ENCODE results near the gene SERP1. TPM values are rescaled to one million over a fixed set of nuclear protein-coding genes. Genes with fewer than 3 reads are reported as not detected.

SERP1 gene
- total and polyA plus RNA-seq, 2 experiments from 2014 or later = 157 to 233 TPM

DNA sequence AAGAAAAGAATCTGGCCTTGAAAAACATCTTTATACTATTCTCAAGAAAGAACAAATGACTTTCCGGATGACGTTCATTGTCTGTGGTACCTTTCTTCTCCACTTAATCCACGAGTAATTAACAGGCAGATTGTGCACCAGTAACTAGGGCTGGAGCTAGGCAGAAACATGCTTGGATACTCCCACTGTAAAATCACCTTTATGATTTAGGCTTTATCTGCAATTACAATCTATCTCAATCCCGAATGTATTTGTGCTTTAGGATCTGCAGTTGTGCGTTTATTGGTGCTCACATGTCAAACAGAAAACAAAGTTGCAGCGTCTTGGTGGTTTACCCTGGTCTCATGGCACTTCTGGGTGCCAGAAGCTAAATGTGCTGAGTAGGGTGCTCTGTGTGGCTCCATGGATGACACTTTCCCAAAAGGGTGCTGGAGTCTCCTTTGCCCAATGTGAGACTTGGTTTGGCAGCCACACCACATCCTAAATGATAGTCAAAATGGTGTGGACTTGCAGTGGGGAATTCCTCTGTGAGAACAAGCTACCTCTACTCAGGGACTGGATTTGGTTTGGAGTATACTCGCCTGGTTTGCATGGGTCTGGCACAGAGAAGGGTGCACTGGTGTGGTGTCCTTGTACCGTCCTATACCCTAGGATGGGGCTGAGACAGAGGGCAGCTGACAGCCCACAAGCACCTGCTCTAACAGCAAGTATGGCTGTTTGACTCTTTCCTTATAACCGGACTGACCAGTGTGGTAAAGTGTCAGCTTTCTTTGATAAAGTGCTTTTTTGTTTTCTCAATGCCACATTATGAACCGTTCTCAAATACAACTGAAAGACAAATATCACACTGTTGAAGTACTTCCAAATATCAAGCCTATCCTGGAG is 7.7 kb downstream of the SERP1 start:
- H3K27me3 ChIP-seq = no peaks in the 10 kb centered on the region
- no peak for TF ChIP-seq EZH2phosphoT487 (IDR thresholded peaks at IDR 0.05; ENCODE audit: low read depth, severe bottlenecking, unreplicated experiment)
- TF ChIP-seq, protein P1, sequence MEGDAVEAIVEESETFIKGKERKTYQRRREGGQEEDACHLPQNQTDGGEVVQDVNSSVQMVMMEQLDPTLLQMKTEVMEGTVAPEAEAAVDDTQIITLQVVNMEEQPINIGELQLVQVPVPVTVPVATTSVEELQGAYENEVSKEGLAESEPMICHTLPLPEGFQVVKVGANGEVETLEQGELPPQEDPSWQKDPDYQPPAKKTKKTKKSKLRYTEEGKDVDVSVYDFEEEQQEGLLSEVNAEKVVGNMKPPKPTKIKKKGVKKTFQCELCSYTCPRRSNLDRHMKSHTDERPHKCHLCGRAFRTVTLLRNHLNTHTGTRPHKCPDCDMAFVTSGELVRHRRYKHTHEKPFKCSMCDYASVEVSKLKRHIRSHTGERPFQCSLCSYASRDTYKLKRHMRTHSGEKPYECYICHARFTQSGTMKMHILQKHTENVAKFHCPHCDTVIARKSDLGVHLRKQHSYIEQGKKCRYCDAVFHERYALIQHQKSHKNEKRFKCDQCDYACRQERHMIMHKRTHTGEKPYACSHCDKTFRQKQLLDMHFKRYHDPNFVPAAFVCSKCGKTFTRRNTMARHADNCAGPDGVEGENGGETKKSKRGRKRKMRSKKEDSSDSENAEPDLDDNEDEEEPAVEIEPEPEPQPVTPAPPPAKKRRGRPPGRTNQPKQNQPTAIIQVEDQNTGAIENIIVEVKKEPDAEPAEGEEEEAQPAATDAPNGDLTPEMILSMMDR (IDR thresholded peaks at IDR 0.05; ENCODE audit: poor library complexity) = no peak
- no peak for TF ChIP-seq EZH2 (IDR thresholded peaks at IDR 0.05; ENCODE audit: borderline replicate concordance)
- no peak overlapping the region for H3K27ac ChIP-seq
- peaks cover 26% of the 10 kb centered on the region for H3K79me2 ChIP-seq
- no peak overlapping the region for H2AFZ ChIP-seq
- H3K4me3 ChIP-seq = no peak overlapping the region
- H3K36me3 ChIP-seq (replicated peaks; ENCODE audit: insufficient read depth, low read depth) = no peaks in the 10 kb centered on the region
- H3K9me3 ChIP-seq (ENCODE audit: low read depth) = no peaks in the 10 kb centered on the region
- WGBS (ENCODE audit: low lambda C conversion rate, missing lambda C conversion rate) = 85% methylated on average over 10 of the region's 10 CpGs
- H3K4me2 ChIP-seq = no peak overlapping the region
- no peak for DNase-seq (ENCODE audit: low spot score)
- no peaks in the 10 kb centered on the region for H3K4me1 ChIP-seq (ENCODE audit: insufficient read depth)
- peaks cover 10% of the 10 kb centered on the region for H4K20me1 ChIP-seq (ENCODE audit: insufficient read depth, poor library complexity, severe bottlenecking)
- no peaks in the 10 kb centered on the region for H3K9me2 ChIP-seq (replicated peaks; ENCODE audit: insufficient read depth)

DNA sequence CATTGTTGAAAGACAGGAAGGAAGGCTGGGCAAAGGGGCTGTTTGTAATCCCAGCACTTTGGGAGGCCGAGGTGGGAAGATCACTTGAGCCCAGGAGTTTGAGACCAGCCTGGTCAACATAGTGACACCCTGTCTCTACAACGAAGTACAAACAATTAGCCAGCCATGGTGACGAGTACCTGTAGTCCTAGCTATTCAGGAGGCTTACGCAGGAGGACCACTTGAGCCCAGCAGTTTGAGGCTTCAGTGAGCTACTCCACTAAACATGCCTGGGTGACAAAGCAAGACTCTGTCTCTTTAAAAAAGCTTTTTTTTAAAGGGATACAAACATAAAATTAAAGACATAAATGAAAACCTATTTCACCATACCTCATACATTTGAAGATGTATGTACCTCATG is 11.1 kb downstream of the SERP1 start:
- H2AFZ ChIP-seq = no peak overlapping the region
- H4K20me1 ChIP-seq (ENCODE audit: insufficient read depth, poor library complexity, severe bottlenecking) = no peaks in the 10 kb centered on the region
- H3K4me3 ChIP-seq = no peak overlapping the region
- H3K27me3 ChIP-seq = no peaks in the 10 kb centered on the region
- H3K4me1 ChIP-seq (ENCODE audit: insufficient read depth) = no peaks in the 10 kb centered on the region
- no peak for DNase-seq (ENCODE audit: low spot score)
- TF ChIP-seq EZH2 (IDR thresholded peaks at IDR 0.05; ENCODE audit: borderline replicate concordance) = no peak
- TF ChIP-seq, protein P1 (IDR thresholded peaks at IDR 0.05; ENCODE audit: poor library complexity) = no peak
- no peak for TF ChIP-seq EZH2phosphoT487 (IDR thresholded peaks at IDR 0.05; ENCODE audit: low read depth, severe bottlenecking, unreplicated experiment)
- WGBS (ENCODE audit: low lambda C conversion rate, missing lambda C conversion rate) = 83% methylated on average over 4 of the region's 4 CpGs
- H3K9me3 ChIP-seq (ENCODE audit: low read depth) = no peaks in the 10 kb centered on the region
- H3K4me2 ChIP-seq = no peak overlapping the region
- H3K9me2 ChIP-seq (replicated peaks; ENCODE audit: insufficient read depth) = no peaks in the 10 kb centered on the region
- H3K36me3 ChIP-seq (replicated peaks; ENCODE audit: insufficient read depth, low read depth) = no peaks in the 10 kb centered on the region
- H3K27ac ChIP-seq = no peak overlapping the region
- no peaks in the 10 kb centered on the region for H3K79me2 ChIP-seq

DNA sequence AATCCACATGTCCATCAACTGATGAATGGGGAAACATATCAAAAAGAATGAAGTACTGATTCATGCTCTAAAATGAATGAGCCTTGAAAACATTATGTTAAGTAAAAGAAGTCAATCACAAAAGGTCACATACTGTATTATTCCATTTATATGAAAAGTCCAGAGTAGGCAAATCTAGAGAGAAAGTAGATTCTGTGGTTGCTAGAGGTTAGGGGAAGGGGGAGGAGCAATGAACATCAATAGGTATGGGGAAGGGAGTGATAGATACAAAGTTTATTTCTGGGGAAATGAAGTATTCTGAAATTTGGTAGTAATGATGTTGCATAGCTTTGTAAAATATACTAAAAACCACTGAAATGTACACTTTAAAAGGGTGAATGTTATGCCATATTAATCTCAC is 14.5 kb downstream of the SERP1 start:
- no peaks in the 10 kb centered on the region for H3K79me2 ChIP-seq
- no peak overlapping the region for H3K4me2 ChIP-seq
- no peaks in the 10 kb centered on the region for H3K9me3 ChIP-seq (ENCODE audit: low read depth)
- H3K36me3 ChIP-seq (replicated peaks; ENCODE audit: insufficient read depth, low read depth) = no peaks in the 10 kb centered on the region
- H3K27me3 ChIP-seq = no peaks in the 10 kb centered on the region
- H4K20me1 ChIP-seq (ENCODE audit: insufficient read depth, poor library complexity, severe bottlenecking) = no peaks in the 10 kb centered on the region
- DNase-seq (ENCODE audit: low spot score) = no peak
- no peaks in the 10 kb centered on the region for H3K4me1 ChIP-seq (ENCODE audit: insufficient read depth)
- TF ChIP-seq, protein P1 (IDR thresholded peaks at IDR 0.05; ENCODE audit: poor library complexity) = no peak
- TF ChIP-seq EZH2 (IDR thresholded peaks at IDR 0.05; ENCODE audit: borderline replicate concordance) = no peak
- no peak for TF ChIP-seq EZH2phosphoT487 (IDR thresholded peaks at IDR 0.05; ENCODE audit: low read depth, severe bottlenecking, unreplicated experiment)
- H3K27ac ChIP-seq = no peak overlapping the region
- no peaks in the 10 kb centered on the region for H3K9me2 ChIP-seq (replicated peaks; ENCODE audit: insufficient read depth)
- H2AFZ ChIP-seq = no peak overlapping the region
- H3K4me3 ChIP-seq = no peak overlapping the region

Data from hepatocyte (in vitro differentiated cells).